Panc1 (cell line): ENCODE results near the gene RAB3B. TPM values are rescaled to one million over a fixed set of nuclear protein-coding genes. Genes with fewer than 3 reads are reported as not detected.

Source experiments
- ATAC-seq: fragments of 200-7000 bp; cut with Tn5 transposase; 2 replicates; pipeline ENCODE4 v1.9.1; 2020; ENCODE audit warnings: mild to moderate bottlenecking, moderate library complexity
- BruUV-seq: library from RNA; stranded (reverse); fragments of 400-500 nt; replicated peaks from 2 replicates; lab custom pipeline; 2021; lab: Mats Ljungman, UMichigan
- CTCF ChIA-PET: fragments of 300-600 bp; sonication (Branson Sonifier 250); formaldehyde crosslinking; loops from one replicate; lab custom pipeline; 2022; ENCODE audit warnings: antibody characterized with exemption; lab: Charles Lee
- POLR2A ChIA-PET: fragments of 300-600 bp; sonication (Branson Sonifier 250); formaldehyde crosslinking; loops from one replicate; lab custom pipeline; 2022; ENCODE audit warnings: antibody characterized with exemption; lab: Charles Lee
- DNase-seq: peaks from one replicate; pipeline ENCODE4 v3.0.0-alpha.2; 2010; ENCODE audit warnings: low read depth, low spot score
- H3K27ac ChIP-seq: 2 replicates; pipeline ENCODE4 v1.5.1; 2011; ENCODE audit warnings: mild to moderate bottlenecking, low read length, inconsistent platforms
- H3K27me3 ChIP-seq: fragments of 200-500 bp; sonication (Bioruptor generic); 2 replicates; pipeline ENCODE4 v1.6.0; 2014; ENCODE audit warnings: low read length, inconsistent platforms; ENCODE audit not compliant: control insufficient read depth, insufficient read depth
- H3K36me3 ChIP-seq: fragments of 200-500 bp; sonication (Bioruptor generic); 2 replicates; pipeline ENCODE4 v1.5.1; 2014; ENCODE audit warnings: inconsistent platforms, mild to moderate bottlenecking, low read length, moderate library complexity; ENCODE audit not compliant: control insufficient read depth, insufficient read depth
- H3K4me1 ChIP-seq: 2 replicates; pipeline ENCODE4 v1.5.1; 2011; ENCODE audit warnings: inconsistent platforms, mild to moderate bottlenecking, low read length, moderate library complexity; ENCODE audit not compliant: control insufficient read depth, insufficient read depth
- H3K4me3 ChIP-seq, 2 experiments: 2 replicates each; pipeline ENCODE4 v1.5.1; 2011 to 2012; ENCODE audit warnings: low read depth in 2 of 2, low read length in 2 of 2, mild to moderate bottlenecking in 2 of 2, inconsistent platforms in 1 of 2, moderate library complexity in 1 of 2
- H3K9me3 ChIP-seq: fragments of 200-500 bp; sonication (Bioruptor generic); 2 replicates; pipeline ENCODE4 v1.5.1; 2014; ENCODE audit warnings: low read depth, mild to moderate bottlenecking, inconsistent platforms, low read length, moderate library complexity; ENCODE audit not compliant: control insufficient read depth, insufficient read depth
- POLR2AphosphoS5 ChIP-seq: IDR thresholded peaks from 2 replicates; pipeline ENCODE4 v1.6.1; 2012; ENCODE audit warnings: mild to moderate bottlenecking, low read depth, low read length, moderate library complexity
- SIN3A ChIP-seq: IDR thresholded peaks from 2 replicates; pipeline ENCODE4 v1.6.1; 2012; ENCODE audit warnings: low read depth, mild to moderate bottlenecking, low read length, moderate library complexity, borderline replicate concordance; ENCODE audit not compliant: insufficient read depth
- TCF7L2 ChIP-seq: IDR thresholded peaks from 2 replicates; pipeline ENCODE4 v1.6.1; 2011; ENCODE audit warnings: mild to moderate bottlenecking, low read depth, low read length, inconsistent platforms
- in situ Hi-C: cut with HindIII; loops from 2 replicates; pipeline ENCODE4 v1.10.0; 2016; ENCODE audit warnings: low sequenced_read_pairs, low pct_unique_long_range_greater_than_20kb
- intact Hi-C: fragments of 100-400 bp; cut with micrococcal nuclease; formaldehyde crosslinking; loops from one replicate; pipeline ENCODE4 v1.10.0; 2022; ENCODE audit not compliant: unreplicated experiment
- total RNA-seq: library from RNA; stranded (reverse); gene quantifications from one replicate; pipeline ENCODE4 v1.2.1, GENCODE V29; 2021; ENCODE audit not compliant: unreplicated experiment
- TF ChIP-seq, protein P1 (sequence below): fragments of 450-650 bp; IDR thresholded peaks from 2 replicates; pipeline ENCODE4 v1.5.1; 2017; ENCODE audit warnings: mild to moderate bottlenecking
- TF ChIP-seq, protein P2 (sequence below), 2 experiments: IDR thresholded peaks; 2 replicates each; pipeline ENCODE4 v1.6.1; 2011 to 2012; ENCODE audit warnings: low read depth in 2 of 2, control low read depth in 1 of 2, low read length in 1 of 2, mild to moderate bottlenecking in 1 of 2, moderate library complexity in 1 of 2; ENCODE audit not compliant: insufficient read depth in 1 of 2

Gene RAB3B
- total RNA-seq, 1 experiment from 2014 or later, result 1.2 TPM

DNA sequence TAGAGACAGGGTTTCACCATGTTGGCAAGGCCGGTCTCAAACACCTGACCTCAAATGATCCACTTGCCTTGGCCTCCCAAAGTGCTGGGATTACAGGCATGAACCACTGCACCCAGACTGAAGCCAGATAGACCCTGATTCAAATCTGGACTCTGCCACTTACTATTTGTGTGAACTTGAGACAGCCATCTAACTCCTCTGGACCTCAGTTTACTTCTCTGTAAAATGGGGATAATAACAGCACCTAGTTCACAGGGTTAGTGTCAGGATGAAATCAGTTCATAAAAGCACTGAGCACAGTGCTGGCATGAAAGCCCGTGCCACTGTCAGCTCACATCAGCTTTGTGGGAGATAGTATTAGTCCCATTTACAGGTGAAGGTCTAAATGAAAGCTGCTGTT is 28.5 kb downstream of the RAB3B start:
- intact Hi-C loops, result no loop called here
- no TSS peak for BruUV-seq
- Histone ChIP-seq H3K27me3 (no peaks in the 10 kb centered on the region), H3K4me3 (no peak overlapping the region), H3K4me1 (no peaks in the 10 kb centered on the region), H3K27ac (no peak overlapping the region), H3K36me3 (no peaks in the 10 kb centered on the region), H3K9me3 (no peaks in the 10 kb centered on the region)
- TF ChIP-seq, protein P1, sequence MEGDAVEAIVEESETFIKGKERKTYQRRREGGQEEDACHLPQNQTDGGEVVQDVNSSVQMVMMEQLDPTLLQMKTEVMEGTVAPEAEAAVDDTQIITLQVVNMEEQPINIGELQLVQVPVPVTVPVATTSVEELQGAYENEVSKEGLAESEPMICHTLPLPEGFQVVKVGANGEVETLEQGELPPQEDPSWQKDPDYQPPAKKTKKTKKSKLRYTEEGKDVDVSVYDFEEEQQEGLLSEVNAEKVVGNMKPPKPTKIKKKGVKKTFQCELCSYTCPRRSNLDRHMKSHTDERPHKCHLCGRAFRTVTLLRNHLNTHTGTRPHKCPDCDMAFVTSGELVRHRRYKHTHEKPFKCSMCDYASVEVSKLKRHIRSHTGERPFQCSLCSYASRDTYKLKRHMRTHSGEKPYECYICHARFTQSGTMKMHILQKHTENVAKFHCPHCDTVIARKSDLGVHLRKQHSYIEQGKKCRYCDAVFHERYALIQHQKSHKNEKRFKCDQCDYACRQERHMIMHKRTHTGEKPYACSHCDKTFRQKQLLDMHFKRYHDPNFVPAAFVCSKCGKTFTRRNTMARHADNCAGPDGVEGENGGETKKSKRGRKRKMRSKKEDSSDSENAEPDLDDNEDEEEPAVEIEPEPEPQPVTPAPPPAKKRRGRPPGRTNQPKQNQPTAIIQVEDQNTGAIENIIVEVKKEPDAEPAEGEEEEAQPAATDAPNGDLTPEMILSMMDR, result no peak
- TF ChIP-seq SIN3A (no peak), TCF7L2 (no peak), POLR2AphosphoS5 (no peak)
- in situ Hi-C loops, result no loop called here
- no peak for DNase-seq
- ATAC-seq, result no peak
- ChIA-PET POLR2A (interaction anchor here (0.9 kb wide), 1 partner anchor 23 kb away, joined by 3 read pairs; no protein-coding TSS in a partner anchor), CTCF (no interaction called here)

DNA sequence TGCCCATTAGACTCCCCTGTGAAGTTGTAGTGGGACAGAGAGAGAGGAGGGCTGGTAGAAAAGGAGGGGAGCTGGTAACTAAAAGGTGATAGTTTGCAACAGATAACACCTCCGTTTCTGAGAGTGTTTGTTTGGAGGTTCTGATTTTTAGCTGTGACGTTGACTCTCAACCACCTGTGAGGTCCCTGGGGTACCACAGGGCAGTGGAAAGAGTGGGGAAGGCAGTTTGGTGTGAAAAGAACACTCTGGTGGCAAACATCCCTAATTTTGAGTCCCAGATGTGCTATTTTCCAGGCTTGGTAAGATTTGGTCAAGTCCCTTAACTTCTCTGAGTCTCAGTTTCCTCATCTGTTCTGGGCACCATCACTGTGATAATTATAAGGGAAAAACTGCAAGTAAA is 29.3 kb downstream of the RAB3B start:
- POLR2A ChIA-PET, result no interaction called here
- H3K9me3 ChIP-seq, result no peaks in the 10 kb centered on the region
- CTCF ChIA-PET, result no interaction called here
- no peaks in the 10 kb centered on the region for H3K36me3 ChIP-seq
- no peaks in the 10 kb centered on the region for H3K27me3 ChIP-seq
- H3K4me1 ChIP-seq, result no peaks in the 10 kb centered on the region
- in situ Hi-C loops (no loop called here), intact Hi-C loops (no loop called here)
- ATAC-seq, result no peak
- no peak for DNase-seq
- H3K4me3 ChIP-seq, result no peak overlapping the region
- H3K27ac ChIP-seq, result no peak overlapping the region
- no TSS peak for BruUV-seq
- no peak for TF ChIP-seq TCF7L2
- TF ChIP-seq SIN3A, result no peak
- TF ChIP-seq, protein P1, result no peak
- TF ChIP-seq, protein P2, sequence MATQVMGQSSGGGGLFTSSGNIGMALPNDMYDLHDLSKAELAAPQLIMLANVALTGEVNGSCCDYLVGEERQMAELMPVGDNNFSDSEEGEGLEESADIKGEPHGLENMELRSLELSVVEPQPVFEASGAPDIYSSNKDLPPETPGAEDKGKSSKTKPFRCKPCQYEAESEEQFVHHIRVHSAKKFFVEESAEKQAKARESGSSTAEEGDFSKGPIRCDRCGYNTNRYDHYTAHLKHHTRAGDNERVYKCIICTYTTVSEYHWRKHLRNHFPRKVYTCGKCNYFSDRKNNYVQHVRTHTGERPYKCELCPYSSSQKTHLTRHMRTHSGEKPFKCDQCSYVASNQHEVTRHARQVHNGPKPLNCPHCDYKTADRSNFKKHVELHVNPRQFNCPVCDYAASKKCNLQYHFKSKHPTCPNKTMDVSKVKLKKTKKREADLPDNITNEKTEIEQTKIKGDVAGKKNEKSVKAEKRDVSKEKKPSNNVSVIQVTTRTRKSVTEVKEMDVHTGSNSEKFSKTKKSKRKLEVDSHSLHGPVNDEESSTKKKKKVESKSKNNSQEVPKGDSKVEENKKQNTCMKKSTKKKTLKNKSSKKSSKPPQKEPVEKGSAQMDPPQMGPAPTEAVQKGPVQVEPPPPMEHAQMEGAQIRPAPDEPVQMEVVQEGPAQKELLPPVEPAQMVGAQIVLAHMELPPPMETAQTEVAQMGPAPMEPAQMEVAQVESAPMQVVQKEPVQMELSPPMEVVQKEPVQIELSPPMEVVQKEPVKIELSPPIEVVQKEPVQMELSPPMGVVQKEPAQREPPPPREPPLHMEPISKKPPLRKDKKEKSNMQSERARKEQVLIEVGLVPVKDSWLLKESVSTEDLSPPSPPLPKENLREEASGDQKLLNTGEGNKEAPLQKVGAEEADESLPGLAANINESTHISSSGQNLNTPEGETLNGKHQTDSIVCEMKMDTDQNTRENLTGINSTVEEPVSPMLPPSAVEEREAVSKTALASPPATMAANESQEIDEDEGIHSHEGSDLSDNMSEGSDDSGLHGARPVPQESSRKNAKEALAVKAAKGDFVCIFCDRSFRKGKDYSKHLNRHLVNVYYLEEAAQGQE (IDR thresholded peaks at IDR 0.05; ENCODE audit: insufficient read depth in 1 of 2, low read depth in 2 of 2, low read length in 1 of 2), result no peak
- TF ChIP-seq POLR2AphosphoS5, result no peak
